HEK293 (cell line): ENCODE results near the gene MAP3K7CL.
A peak's percentile ranks its signal among the peaks of the same experiment; 100 is the strongest.

Experiments used
- CTCF ChIA-PET: fragments of 350-600 bp; formaldehyde crosslinking; extraction: SDS; loops from one replicate; lab custom pipeline; 2021; ENCODE audit warnings: antibody characterized with exemption; lab: Yijun Ruan, JAX
- POLR2A ChIA-PET: fragments of 300-600 bp; formaldehyde crosslinking; extraction: SDS; loops from one replicate; lab custom pipeline; 2020; ENCODE audit warnings: antibody characterized with exemption, inconsistent platforms; lab: Yijun Ruan, JAX
- H3K27ac ChIP-seq: fragments of 200-500 bp; sonication (Bioruptor generic); 2 replicates; pipeline ENCODE4 v1.5.1; 2014; ENCODE audit warnings: low read depth, low read length, control low read depth, inconsistent platforms; ENCODE audit errors: extremely low read depth
- H3K36me3 ChIP-seq, 2 experiments: fragments of 200-500 bp in 1 of 2; sonication (Bioruptor generic) in 1 of 2; 1 replicate in 1 of 2; 2 replicates in 1 of 2; pipeline ENCODE4 v1.5.1; 2014 to 2017; ENCODE audit warnings: inconsistent platforms in 2 of 2, low read length in 2 of 2; ENCODE audit not compliant: control insufficient read depth in 2 of 2, insufficient read depth in 1 of 2
- H3K4me1 ChIP-seq: fragments of 200-500 bp; sonication (Bioruptor generic); 2 replicates; pipeline ENCODE4 v1.5.1; 2014; ENCODE audit warnings: mild to moderate bottlenecking, low read length, inconsistent platforms; ENCODE audit not compliant: control insufficient read depth, insufficient read depth
- H3K4me3 ChIP-seq: 2 replicates; pipeline ENCODE4 v1.5.1; 2011; ENCODE audit warnings: low read depth, mild to moderate bottlenecking, control low read depth, low read length, moderate library complexity
- H3K9me3 ChIP-seq: fragments of 200-500 bp; sonication (Bioruptor generic); 2 replicates; pipeline ENCODE4 v1.5.1; 2014; ENCODE audit warnings: low read depth, low read length, inconsistent platforms; ENCODE audit not compliant: control insufficient read depth, insufficient read depth
- EGR2 ChIP-seq: fragments of 450-650 bp; formaldehyde crosslinking; IDR thresholded peaks from 2 replicates; pipeline ENCODE4 v1.5.1; 2016; ENCODE audit warnings: low read depth, missing biosample characterization, missing genetic modification characterization
- GLIS1 ChIP-seq: fragments of 450-650 bp; formaldehyde crosslinking; IDR thresholded peaks from 2 replicates; pipeline ENCODE4 v1.5.1; 2016; ENCODE audit warnings: missing biosample characterization, missing genetic modification characterization
- ZBTB21 ChIP-seq: fragments of 450-650 bp; formaldehyde crosslinking; IDR thresholded peaks from 2 replicates; pipeline ENCODE4 v1.5.1; 2017; ENCODE audit warnings: missing biosample characterization, missing genetic modification characterization
- ZBTB6 ChIP-seq: fragments of 450-650 bp; formaldehyde crosslinking; IDR thresholded peaks from 2 replicates; pipeline ENCODE4 v1.5.1; 2017; ENCODE audit warnings: missing biosample characterization, missing genetic modification characterization
- ZFHX2 ChIP-seq: fragments of 450-650 bp; formaldehyde crosslinking; conservative IDR thresholded peaks from 2 replicates; pipeline ENCODE4 v1.5.1; 2016; ENCODE audit warnings: missing biosample characterization, missing genetic modification characterization
- ZFP37 ChIP-seq: fragments of 450-650 bp; formaldehyde crosslinking; IDR thresholded peaks from 2 replicates; pipeline ENCODE4 v1.5.1; 2016; ENCODE audit warnings: missing biosample characterization, missing genetic modification characterization
- ZIC2 ChIP-seq: fragments of 450-650 bp; formaldehyde crosslinking; IDR thresholded peaks from 2 replicates; pipeline ENCODE4 v1.5.1; 2016; ENCODE audit warnings: missing biosample characterization, missing genetic modification characterization
- ZNF121 ChIP-seq: fragments of 450-650 bp; formaldehyde crosslinking; IDR thresholded peaks from 2 replicates; pipeline ENCODE4 v1.5.1; 2016; ENCODE audit warnings: missing biosample characterization, missing genetic modification characterization
- ZNF211 ChIP-seq: fragments of 450-650 bp; formaldehyde crosslinking; IDR thresholded peaks from 2 replicates; pipeline ENCODE4 v1.5.1; 2016; ENCODE audit warnings: low read depth, missing biosample characterization, missing genetic modification characterization
- ZNF223 ChIP-seq: fragments of 450-650 bp; formaldehyde crosslinking; IDR thresholded peaks from 2 replicates; pipeline ENCODE4 v1.5.1; 2016; ENCODE audit warnings: missing biosample characterization, missing genetic modification characterization
- ZNF280D ChIP-seq: fragments of 450-650 bp; formaldehyde crosslinking; IDR thresholded peaks from 2 replicates; pipeline ENCODE4 v1.5.1; 2016; ENCODE audit warnings: missing biosample characterization, missing genetic modification characterization
- ZNF324 ChIP-seq: fragments of 450-650 bp; formaldehyde crosslinking; IDR thresholded peaks from 2 replicates; pipeline ENCODE4 v1.5.1; 2016; ENCODE audit warnings: missing biosample characterization, missing genetic modification characterization
- ZNF37A ChIP-seq: fragments of 450-650 bp; IDR thresholded peaks from 2 replicates; pipeline ENCODE4 v1.5.1; 2018; ENCODE audit warnings: missing biosample characterization, missing genetic modification characterization
- ZNF529 ChIP-seq: fragments of 450-650 bp; formaldehyde crosslinking; IDR thresholded peaks from 2 replicates; pipeline ENCODE4 v1.5.1; 2017; ENCODE audit warnings: missing genetic modification characterization, missing biosample characterization; ENCODE audit not compliant: insufficient replicate concordance
- ZNF629 ChIP-seq: fragments of 450-650 bp; formaldehyde crosslinking; IDR thresholded peaks from 2 replicates; pipeline ENCODE4 v1.5.1; 2017; ENCODE audit warnings: missing biosample characterization, missing genetic modification characterization
- ZNF645 ChIP-seq: fragments of 450-650 bp; formaldehyde crosslinking; IDR thresholded peaks from 2 replicates; pipeline ENCODE4; 2016; ENCODE audit warnings: missing biosample characterization, missing genetic modification characterization
- ZNF654 ChIP-seq: fragments of 450-650 bp; formaldehyde crosslinking; IDR thresholded peaks from 2 replicates; pipeline ENCODE4 v1.5.1; 2016; ENCODE audit warnings: low read depth, missing biosample characterization, missing genetic modification characterization
- ZNF692 ChIP-seq: fragments of 450-650 bp; formaldehyde crosslinking; IDR thresholded peaks from 2 replicates; pipeline ENCODE4 v1.5.1; 2016; ENCODE audit warnings: missing biosample characterization, missing genetic modification characterization
- ZNF76 ChIP-seq: fragments of 450-650 bp; formaldehyde crosslinking; IDR thresholded peaks from 2 replicates; pipeline ENCODE4; 2016; ENCODE audit warnings: low read depth, missing biosample characterization, missing genetic modification characterization, borderline replicate concordance
- ZNF791 ChIP-seq: fragments of 450-650 bp; formaldehyde crosslinking; IDR thresholded peaks from 2 replicates; pipeline ENCODE4 v1.5.1; 2016; ENCODE audit warnings: missing biosample characterization, missing genetic modification characterization
- TF ChIP-seq, protein P1 (sequence below): fragments of 450-650 bp; formaldehyde crosslinking; IDR thresholded peaks from 2 replicates; pipeline ENCODE4 v1.5.1; 2016; ENCODE audit warnings: missing biosample characterization, missing genetic modification characterization, low read depth
- TF ChIP-seq, protein P2 (sequence below): fragments of 450-650 bp; formaldehyde crosslinking; conservative IDR thresholded peaks from 2 replicates; pipeline ENCODE4 v1.5.1; 2016; ENCODE audit warnings: low read depth, missing biosample characterization, missing genetic modification characterization

MAP3K7CL gene

DNA sequence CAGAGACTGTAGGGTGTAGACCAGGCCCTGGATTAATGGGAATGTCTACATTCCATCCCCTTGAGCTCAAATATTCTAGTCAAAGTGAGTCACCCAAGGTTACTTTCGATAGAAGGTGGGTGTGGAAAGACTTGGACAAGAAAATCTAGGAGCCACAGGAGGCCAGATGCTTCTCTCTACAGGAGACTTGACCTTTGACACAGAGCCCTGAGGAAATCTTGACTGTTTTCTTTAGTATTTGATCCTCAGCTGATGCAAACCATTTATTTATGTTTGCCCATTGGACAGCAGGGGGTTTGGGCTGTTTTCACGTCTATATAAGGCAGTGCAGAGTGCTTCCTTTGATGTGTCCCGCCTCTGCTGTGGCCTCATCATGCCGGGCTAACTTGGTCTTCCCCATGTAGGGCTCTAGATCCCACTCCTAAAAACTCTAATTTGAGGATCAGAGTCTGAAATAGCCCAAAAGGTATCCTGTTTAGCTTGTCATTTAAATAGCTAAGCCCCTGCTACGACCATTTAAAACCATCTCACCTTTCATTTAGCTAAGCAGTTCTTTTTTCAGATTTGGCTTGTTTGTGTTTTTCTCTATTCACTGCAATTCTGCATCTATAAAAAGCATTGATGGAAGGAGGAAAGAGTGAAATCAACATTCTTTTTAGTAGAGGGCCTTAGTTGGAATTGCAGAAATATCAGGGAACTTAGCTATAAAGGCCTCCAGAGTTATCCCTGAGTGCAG is 15.5 kb upstream of the MAP3K7CL start (continued):
- TF ChIP-seq, protein P1, sequence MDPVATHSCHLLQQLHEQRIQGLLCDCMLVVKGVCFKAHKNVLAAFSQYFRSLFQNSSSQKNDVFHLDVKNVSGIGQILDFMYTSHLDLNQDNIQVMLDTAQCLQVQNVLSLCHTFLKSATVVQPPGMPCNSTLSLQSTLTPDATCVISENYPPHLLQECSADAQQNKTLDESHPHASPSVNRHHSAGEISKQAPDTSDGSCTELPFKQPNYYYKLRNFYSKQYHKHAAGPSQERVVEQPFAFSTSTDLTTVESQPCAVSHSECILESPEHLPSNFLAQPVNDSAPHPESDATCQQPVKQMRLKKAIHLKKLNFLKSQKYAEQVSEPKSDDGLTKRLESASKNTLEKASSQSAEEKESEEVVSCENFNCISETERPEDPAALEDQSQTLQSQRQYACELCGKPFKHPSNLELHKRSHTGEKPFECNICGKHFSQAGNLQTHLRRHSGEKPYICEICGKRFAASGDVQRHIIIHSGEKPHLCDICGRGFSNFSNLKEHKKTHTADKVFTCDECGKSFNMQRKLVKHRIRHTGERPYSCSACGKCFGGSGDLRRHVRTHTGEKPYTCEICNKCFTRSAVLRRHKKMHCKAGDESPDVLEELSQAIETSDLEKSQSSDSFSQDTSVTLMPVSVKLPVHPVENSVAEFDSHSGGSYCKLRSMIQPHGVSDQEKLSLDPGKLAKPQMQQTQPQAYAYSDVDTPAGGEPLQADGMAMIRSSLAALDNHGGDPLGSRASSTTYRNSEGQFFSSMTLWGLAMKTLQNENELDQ (tag by site-specific recombination), result no peak
- TF ChIP-seq ZNF791 (tag by site-specific recombination) (no peak), GLIS1 (tag by site-specific recombination) (peak; percentile 92), ZNF324 (tag by site-specific recombination) (no peak), ZBTB21 (tag by site-specific recombination) (0 out of 2 replicates have a peak, but pooled peaks have one; percentile 15), EGR2 (no peak), ZNF629 (tag by site-specific recombination) (peak; percentile 60), ZNF121 (tag by site-specific recombination) (no peak), ZNF692 (no peak)
- TF ChIP-seq, protein P2, sequence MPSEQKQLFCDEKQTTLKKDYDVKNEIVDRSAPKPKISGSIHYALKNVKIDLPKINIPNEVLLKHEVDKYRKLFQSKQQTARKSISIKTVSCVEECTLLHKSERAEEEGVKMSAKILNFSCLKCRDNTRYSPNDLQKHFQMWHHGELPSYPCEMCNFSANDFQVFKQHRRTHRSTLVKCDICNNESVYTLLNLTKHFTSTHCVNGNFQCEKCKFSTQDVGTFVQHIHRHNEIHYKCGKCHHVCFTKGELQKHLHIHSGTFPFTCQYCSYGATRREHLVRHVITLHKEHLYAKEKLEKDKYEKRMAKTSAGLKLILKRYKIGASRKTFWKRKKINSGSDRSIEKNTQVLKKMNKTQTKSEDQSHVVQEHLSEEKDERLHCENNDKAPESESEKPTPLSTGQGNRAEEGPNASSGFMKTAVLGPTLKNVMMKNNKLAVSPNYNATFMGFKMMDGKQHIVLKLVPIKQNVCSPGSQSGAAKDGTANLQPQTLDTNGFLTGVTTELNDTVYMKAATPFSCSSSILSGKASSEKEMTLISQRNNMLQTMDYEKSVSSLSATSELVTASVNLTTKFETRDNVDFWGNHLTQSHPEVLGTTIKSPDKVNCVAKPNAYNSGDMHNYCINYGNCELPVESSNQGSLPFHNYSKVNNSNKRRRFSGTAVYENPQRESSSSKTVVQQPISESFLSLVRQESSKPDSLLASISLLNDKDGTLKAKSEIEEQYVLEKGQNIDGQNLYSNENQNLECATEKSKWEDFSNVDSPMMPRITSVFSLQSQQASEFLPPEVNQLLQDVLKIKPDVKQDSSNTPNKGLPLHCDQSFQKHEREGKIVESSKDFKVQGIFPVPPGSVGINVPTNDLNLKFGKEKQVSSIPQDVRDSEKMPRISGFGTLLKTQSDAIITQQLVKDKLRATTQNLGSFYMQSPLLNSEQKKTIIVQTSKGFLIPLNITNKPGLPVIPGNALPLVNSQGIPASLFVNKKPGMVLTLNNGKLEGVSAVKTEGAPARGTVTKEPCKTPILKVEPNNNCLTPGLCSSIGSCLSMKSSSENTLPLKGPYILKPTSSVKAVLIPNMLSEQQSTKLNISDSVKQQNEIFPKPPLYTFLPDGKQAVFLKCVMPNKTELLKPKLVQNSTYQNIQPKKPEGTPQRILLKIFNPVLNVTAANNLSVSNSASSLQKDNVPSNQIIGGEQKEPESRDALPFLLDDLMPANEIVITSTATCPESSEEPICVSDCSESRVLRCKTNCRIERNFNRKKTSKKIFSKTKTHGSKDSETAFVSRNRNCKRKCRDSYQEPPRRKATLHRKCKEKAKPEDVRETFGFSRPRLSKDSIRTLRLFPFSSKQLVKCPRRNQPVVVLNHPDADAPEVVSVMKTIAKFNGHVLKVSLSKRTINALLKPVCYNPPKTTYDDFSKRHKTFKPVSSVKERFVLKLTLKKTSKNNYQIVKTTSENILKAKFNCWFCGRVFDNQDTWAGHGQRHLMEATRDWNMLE (tag by site-specific recombination), result 0 out of 2 replicates have a peak, but pooled peaks have one; percentile 17

- peaks cover 8% of the 10 kb centered on the region; the same call in 1 of the 2 replicates for H3K4me1 ChIP-seq
- CTCF ChIA-PET, result interaction anchor here (0.5 to 2.9 kb wide), 7 partner anchors 8 to 360 kb away, joined by 3 to 15 read pairs (median 3); no protein-coding TSS in a partner anchor
- no peak for TF ChIP-seq ZFHX2
- no peak for TF ChIP-seq ZNF280D (tag by site-specific recombination)
- no peak for TF ChIP-seq ZFP37 (tag by site-specific recombination)
- TF ChIP-seq ZNF76 (tag by site-specific recombination), result no peak
- no peak for TF ChIP-seq ZIC2 (tag by site-specific recombination)
- TF ChIP-seq ZNF211 (tag by site-specific recombination), result no peak
- TF ChIP-seq ZNF223, result no peak
- no peak for TF ChIP-seq ZNF654 (tag by site-specific recombination)
- no peak for TF ChIP-seq ZNF645
- no peak for TF ChIP-seq ZNF529
- no peak for TF ChIP-seq ZNF37A (tag by site-specific recombination)
- TF ChIP-seq ZBTB6, result no peak
- TF ChIP-seq, all 188 proteins: peak for 0
These were observed 14.5 kb upstream of the MAP3K7CL start for GRCh38 chr21:29115899-29116298.

More at GRCh38 chr21:29115899-29116298, 14.5 kb upstream of the MAP3K7CL start:
- Histone ChIP-seq H3K4me3 (no peak overlapping the region), H3K27ac (no peak overlapping the region), H3K36me3 (no peaks in the 10 kb centered on the region), H3K9me3 (no peaks in the 10 kb centered on the region)
- POLR2A ChIA-PET, result interaction anchor here (1.4 to 2.3 kb wide), 2 partner anchors 10 to 42 kb away, joined by 5 to 8 read pairs; partner anchors contain the start of gene CCT8
